Heart left ventricle (tissue), 13 donors: ENCODE results near the gene TESMIN.

Experiments used
- CTCF ChIP-seq, 12 donors: fragments of 200-600 bp; sonication (generic) in 4 of 12; IDR thresholded peaks; one replicate each; pipeline versions ENCODE4 v1.5.0 to v1.8.0; 2018 to 2022; ENCODE audit warnings: antibody characterized with exemption in 12 of 12, mild to moderate bottlenecking in 5 of 12
- POLR2A ChIP-seq, 2 donors: fragments of 450-650 bp; IDR thresholded peaks; one replicate each; pipeline ENCODE4 v1.6.1; 2017; ENCODE audit warnings: antibody characterized with exemption in 2 of 2, mild to moderate bottlenecking in 2 of 2, moderate library complexity in 2 of 2
- donor health status: ischemic (EF 13 %, LVEDD 7.1; RV severe dilation, severe dysfunction).
- donor health status: DM: no; HTN: yes; CAD: no.
- donor health status: DM: no; HTN: no; CAD: no.
- donor health status: ischemic (EF 25% LVEDD 6.9; RV normal size, moderate dysfunction).
- donor health status: ischemic (EF 25% LVEDD 5.7; RV mildly dilated, moderate dysfunction).
- donor health status: ischemic (EF 35%, LVEDD 5.7; RV mildly dilated, moderate dysfunction).
- donor health status: nonischemic (EF 11% LVEDD 7.7; RV severe dilation, severe dysfunction).
- donor health status: DM: yes; HTN: yes; CAD: no.
- donor health status: PGD.
- donor health status: ischemic (EF 29% LVEDD 5.4; RV normal size, mild dysfunction).
- donor health status: nonischemic (EF 23%, LVEDD 6.1; RV moderate dilation, normal function).

GRCh38 chr11:68669301-68670090 is 81.8 kb downstream of the TESMIN start:
- TF ChIP-seq CTCF (IDR thresholded peaks at IDR 0.05) (no peak), POLR2A (IDR thresholded peaks at IDR 0.05) (no peak)
